ENCODE data around the gene CD274.
"Not testable (repeated sequence)": the region's sequence is repeated elsewhere in the genome, so short reads cannot be mapped to it uniquely, and the experiment has no call there.

CD274 gene

DNA sequence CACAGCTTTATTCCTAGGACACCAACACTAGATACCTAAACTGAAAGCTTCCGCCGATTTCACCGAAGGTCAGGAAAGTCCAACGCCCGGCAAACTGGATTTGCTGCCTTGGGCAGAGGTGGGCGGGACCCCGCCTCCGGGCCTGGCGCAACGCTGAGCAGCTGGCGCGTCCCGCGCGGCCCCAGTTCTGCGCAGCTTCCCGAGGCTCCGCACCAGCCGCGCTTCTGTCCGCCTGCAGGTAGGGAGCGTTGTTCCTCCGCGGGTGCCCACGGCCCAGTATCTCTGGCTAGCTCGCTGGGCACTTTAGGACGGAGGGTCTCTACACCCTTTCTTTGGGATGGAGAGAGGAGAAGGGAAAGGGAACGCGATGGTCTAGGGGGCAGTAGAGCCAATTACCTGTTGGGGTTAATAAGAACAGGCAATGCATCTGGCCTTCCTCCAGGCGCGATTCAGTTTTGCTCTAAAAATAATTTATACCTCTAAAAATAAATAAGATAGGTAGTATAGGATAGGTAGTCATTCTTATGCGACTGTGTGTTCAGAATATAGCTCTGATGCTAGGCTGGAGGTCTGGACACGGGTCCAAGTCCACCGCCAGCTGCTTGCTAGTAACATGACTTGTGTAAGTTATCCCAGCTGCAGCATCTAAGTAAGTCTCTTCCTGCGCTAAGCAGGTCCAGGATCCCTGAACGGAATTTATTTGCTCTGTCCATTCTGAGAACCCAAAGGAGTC lies at the start of gene CD274:
TSS of gene CD274 (plus strand) at position 184 of the 733 bp plus-strand sequence. CDS start 5,572 bp downstream, outside the sequence.
- DNase-seq = peak; percentile 96

DNA sequence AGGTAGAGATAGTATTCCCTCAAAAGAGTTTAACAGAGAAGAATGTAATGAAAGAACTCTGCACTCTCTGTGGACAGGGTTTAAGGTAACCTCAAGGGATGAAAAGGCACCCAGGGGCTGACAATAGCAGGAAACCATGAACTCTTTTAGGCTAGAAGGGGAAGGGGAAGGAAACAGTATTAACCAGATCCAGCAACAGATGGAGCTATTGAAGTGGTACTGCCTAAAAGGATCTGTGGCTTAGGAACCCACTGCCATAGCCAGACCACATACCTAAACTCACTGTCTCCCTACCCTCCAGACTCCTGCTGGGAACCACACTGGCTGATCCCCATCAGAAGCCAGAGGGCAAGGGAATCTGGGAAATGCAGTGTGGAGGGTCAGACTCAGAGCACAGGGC lies 48.1 kb upstream of the CD274 start:
- DNase-seq = no peak

DNA sequence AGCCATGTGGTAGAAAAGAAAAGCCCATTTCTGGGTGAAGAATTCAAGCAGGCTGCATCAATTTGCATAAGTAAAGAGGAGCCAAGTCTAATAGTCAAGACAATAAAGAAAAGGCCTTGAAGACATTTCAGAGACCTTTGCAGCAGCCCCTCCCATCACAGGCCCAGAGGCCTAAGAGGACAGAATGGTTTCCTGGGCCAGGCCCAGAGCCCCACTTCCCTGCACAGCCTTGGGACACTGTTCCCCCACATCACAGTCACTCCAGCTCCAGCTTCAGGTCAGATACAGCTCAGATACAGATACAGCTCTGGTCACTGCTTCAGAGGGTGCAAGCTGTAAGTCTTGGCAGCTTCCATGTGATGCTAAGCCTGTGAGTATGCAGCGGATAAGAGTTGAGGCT lies 41.7 kb upstream of the CD274 start:
- DNase-seq = no peak

DNA sequence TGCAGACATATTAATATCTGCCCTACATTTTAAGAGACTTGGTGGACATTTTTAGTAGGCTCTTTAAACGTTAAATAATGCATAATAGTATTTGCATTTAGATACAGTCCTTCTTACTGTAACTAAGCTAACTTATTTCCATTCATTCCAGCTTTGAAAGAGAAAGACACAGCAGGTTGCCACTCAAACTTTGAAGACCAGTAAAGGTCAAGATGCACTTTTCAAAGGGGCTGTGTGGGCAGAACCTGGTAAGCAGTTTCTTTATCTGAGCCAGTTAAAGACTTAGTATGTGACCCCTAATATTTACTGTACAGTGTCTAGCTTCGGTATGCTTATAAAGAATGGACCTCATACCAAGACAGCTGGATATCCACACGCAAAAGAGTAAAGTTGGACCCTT lies 33.4 kb upstream of the CD274 start:
- DNase-seq = no peak

- DNase-seq = no peak
Observed at GRCh38 chr9:5418481-5418880, 31.9 kb upstream of the CD274 start.

DNA sequence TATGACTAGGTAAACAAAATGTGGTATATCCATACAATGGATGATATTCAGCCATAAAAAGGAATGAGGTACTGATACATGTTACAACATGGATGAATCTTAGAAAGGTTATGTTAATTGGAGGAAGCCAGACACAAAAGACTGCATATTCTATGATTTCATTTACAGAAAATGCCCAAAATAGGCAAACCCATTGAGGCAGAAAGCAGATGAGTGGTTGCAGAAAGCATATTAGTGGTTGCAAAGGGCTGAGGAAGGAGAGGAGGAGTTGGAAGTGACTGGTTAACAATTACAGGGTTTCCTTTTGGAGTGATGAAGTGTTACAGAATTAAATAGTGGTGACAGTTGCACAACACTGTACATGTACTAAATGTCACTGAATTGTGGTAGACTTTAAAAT lies 30.4 kb upstream of the CD274 start:
- no peak for DNase-seq

GRCh38 chr9:5421163-5421562 lies 29.2 kb upstream of the CD274 start:
- DNase-seq = no peak

DNA sequence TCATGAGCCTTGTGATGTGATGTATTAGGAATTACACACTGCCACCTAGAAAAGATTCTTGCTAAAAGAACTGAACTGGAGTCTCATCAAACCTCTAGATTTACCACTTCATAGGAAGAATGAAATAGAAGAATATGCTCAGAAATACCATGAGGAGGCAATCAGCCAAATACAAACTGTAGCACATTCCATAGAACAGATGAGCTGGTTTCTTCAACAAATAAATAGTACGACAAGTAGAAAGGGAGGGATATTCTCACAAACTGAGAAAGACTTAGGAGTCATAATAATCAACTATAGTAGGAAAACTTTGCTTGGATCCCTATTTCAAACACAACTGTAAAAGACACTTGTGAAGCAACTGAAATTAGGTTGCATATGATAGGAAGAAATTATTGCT lies 28.1 kb upstream of the CD274 start:
- DNase-seq = no peak

- peak; percentile 37 for DNase-seq
Observed at GRCh38 chr9:5425006-5425628, 25.2 kb upstream of the CD274 start.

DNA sequence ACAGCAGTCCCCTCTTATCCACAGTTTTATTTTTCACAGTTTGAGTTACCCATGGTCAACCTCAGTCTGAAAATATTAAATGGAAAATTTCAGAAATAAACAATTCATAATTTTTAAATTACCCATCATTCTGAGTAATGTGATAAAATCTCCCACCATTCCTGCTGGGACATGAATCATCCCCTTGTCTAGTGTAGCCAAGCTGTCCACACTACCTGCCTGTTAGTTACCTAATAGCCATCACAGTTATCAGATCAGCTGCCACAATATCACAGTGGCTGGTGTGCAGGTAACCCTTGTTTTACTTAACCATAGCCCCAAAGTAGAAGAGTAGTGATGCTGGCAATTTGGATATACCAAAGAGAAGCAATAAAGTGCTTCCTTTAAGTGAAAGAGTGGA lies 23.3 kb upstream of the CD274 start:
- DNase-seq = no peak

DNA sequence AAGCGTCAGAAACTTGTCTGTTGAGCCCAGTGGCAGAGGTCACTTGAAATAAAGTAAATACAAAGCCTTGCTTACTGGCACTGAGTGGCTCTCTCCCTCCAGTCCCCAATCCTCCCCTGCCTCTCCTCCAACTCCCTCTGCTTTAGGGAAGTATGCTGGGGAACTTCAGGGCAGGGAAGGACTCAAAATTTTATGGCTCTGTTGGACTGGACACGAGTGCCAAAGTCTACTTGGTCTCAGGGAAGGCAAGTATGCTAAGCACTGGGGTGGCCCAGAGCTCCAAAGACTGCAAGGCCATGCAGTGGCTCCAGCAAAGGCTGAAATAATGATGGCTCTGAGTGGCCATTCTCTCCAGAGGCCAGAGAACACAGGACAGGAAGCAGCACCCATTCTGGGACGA lies 22.2 kb upstream of the CD274 start:
- no peak for DNase-seq

DNA sequence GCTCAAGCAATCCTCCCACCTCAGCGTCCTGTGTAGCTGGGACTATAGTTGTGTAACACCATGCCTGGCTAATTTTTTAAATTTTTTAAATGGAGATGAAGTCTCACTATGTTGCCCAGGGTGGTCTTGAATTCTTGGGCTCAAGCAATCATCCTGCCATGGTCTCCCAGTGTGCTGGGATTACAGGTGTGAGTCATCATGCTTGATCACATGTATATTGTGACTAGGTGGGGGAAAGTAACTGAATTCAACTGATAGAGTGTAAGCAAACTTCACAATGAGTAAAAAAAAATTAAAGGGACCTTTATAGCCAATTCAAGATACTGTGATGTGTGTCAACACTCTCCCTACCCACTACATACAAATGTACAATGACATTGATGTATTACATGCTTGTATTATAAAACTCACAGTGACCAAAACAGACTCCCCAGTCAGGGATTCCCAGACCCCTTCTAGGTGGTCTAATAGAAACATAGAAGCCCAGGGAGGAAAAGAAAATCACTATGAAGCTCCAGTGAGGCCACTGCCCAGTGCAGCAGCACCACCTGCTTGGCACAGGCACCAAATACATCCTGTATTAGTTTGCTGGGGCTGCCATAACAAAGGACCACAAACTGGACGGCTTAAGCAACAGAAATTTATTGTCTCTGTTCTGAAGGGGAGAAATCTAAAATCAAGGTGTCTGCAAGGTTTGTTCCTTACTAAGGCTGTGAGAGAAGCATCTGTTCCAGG lies 21.4 kb upstream of the CD274 start:
- no peak for DNase-seq

- no peak for DNase-seq
Observed at GRCh38 chr9:5429873-5430564, 20.3 kb upstream of the CD274 start.

DNA sequence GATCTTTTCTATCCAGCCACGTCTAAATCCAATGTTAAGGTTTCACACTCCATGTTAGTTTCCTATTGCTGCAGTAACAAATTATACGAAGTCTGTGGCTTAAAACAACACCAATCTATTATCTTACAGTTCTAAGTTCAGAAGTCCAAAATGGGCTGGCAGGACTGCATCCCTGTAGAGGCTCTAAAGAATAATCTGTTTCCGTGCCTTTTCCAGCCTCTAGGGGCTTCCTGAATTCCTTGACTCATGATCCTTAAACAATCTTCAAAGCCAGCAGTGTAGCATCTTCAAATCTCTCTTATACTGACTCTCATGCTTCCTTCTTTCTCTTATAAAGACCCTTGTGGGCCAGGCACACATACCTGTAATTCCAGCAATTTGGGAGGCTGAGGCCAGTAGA lies 19.4 kb upstream of the CD274 start:
- DNase-seq = no peak

DNA sequence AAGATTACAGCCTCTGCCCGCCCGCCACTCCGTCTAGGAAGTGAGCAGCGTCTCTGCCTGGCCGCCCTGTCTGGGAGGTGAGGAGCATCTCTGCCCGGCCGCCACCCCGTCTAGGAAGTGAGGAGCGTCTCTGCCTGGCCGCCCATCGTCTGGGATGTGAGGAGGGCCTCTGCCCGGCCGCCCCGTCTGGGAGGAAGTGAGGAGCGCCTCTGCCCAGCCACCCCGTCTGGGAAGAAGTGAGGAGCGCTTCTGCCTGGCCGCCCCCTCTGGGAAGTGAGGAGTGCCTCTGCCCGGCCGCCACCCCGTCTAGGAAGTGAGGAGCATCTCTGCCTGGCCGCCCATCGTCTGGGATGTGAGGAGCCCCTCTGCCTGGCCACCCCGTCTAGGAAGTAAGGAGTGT lies 17.5 kb upstream of the CD274 start:
- not testable (repeated sequence) for DNase-seq

GRCh38 chr9:5433328-5433727 lies 17.0 kb upstream of the CD274 start:
- not testable (repeated sequence) for DNase-seq

- DNase-seq = not testable (repeated sequence)
Observed at GRCh38 chr9:5433841-5434810, 16.2 kb upstream of the CD274 start.

- DNase-seq = no peak
Observed at GRCh38 chr9:5435912-5436311, 14.4 kb upstream of the CD274 start.

GRCh38 chr9:5436441-5436840 lies 13.9 kb upstream of the CD274 start:
- DNase-seq = no peak

GRCh38 chr9:5437254-5438216 lies 12.8 kb upstream of the CD274 start, which contains the start of gene PLGRKT:
Gene PLGRKT (minus strand): TSS chr9:5437925. CDS start chr9:5431977, 5,948 bp downstream.
- peak; percentile 96 for DNase-seq
